ENCODE results near the gene KREMEN1. TPM values are rescaled to one million over a fixed set of nuclear protein-coding genes. Genes with fewer than 3 reads are reported as not detected.

The KREMEN1 gene
- total and polyA plus RNA-seq, 9 of the 15 experiments (the other 6 are each of a cell fraction or from before 2014, with no cell fraction given), result 0.69 to 11.5 (median 4.3) TPM

- BruUV-seq (replicated peaks), result no TSS peak
These were observed 142.4 kb downstream of the KREMEN1 start for GRCh38 chr22:29215012-29215860.

More at GRCh38 chr22:29215012-29215860, 142.4 kb downstream of the KREMEN1 start:
- TF ChIP-seq ZNF280B (CRISPR knock-in tag; IDR thresholded peaks at IDR 0.05), result no peak
- TF ChIP-seq ZBTB17 (CRISPR knock-in tag; IDR thresholded peaks at IDR 0.05), result no peak
- TF ChIP-seq RBM39 (optimal IDR thresholded peaks at IDR 0.05; ENCODE audit: low read depth, low read length), result no peak
- TF ChIP-seq CBX8 (IDR thresholded peaks at IDR 0.05; ENCODE audit: borderline replicate concordance, extremely low read depth, low read depth, low read length, poor library complexity, severe bottlenecking), result no peak
- no peak for TF ChIP-seq NCOA6 (IDR thresholded peaks at IDR 0.05)
- TF ChIP-seq BHLHE40 (IDR thresholded peaks at IDR 0.05; ENCODE audit: low read length), result no peak
- no peak for TF ChIP-seq LARP7 (IDR thresholded peaks at IDR 0.05)
- TF ChIP-seq TCF15 (CRISPR knock-in tag; IDR thresholded peaks at IDR 0.05), result no peak
- no peak for TF ChIP-seq XRCC4 (IDR thresholded peaks at IDR 0.05; ENCODE audit: extremely low read depth, insufficient read depth, insufficient read length)
- TF ChIP-seq MECOM (CRISPR knock-in tag; IDR thresholded peaks at IDR 0.05), result no peak
- TF ChIP-seq ZNF41 (CRISPR knock-in tag; conservative IDR thresholded peaks at IDR 0.05), result no peak
- TF ChIP-seq MLLT1 (IDR thresholded peaks at IDR 0.05), result no peak
- no peak for TF ChIP-seq RBM25 (IDR thresholded peaks at IDR 0.05; ENCODE audit: low read depth, low read length, severe bottlenecking)
- TF ChIP-seq TCFL5 (CRISPR knock-in tag; conservative IDR thresholded peaks at IDR 0.05), result no peak
- no peak for TF ChIP-seq ELF4 (CRISPR knock-in tag; IDR thresholded peaks at IDR 0.05)
- TF ChIP-seq HLTF (IDR thresholded peaks at IDR 0.05), result no peak
- TF ChIP-seq KAT2B (IDR thresholded peaks at IDR 0.05; ENCODE audit: low read depth, low read length), result no peak
- TF ChIP-seq ARID1B (IDR thresholded peaks at IDR 0.05), result no peak
- in situ Hi-C loops (cut with MboI) (no loop called here), intact Hi-C loops (cut with micrococcal nuclease) (no loop called here)
- H3K9me3 ChIP-seq (replicated peaks; ENCODE audit: control insufficient read depth, insufficient read depth, low read depth, low read length), result no peaks in the 10 kb centered on the region
- no peak overlapping the region for H3K4me2 ChIP-seq (ENCODE audit: insufficient read depth, low read length)
- no peak for DNase-seq (ENCODE audit: extremely low read depth in 1 of 4, low spot score in 3 of 4)
- ChIA-PET POLR2A (interaction anchor here (0.5 to 1.2 kb wide), 4 partner anchors 10 to 130 kb away, joined by 3 to 6 read pairs (median 4); partner anchors contain the start of gene EMID1), CTCF (ENCODE audit: low intra/inter-chr PET ratio) (no interaction called here)
- no peak overlapping the region for H2AFZ ChIP-seq (ENCODE audit: low read depth, low read length)
- ATAC-seq, result no peak
- no peaks in the 10 kb centered on the region for H3K27me3 ChIP-seq (ENCODE audit: control insufficient read depth in 2 of 2, insufficient read depth in 2 of 2, low read length in 2 of 2)
- no peak overlapping the region for H3K9ac ChIP-seq (ENCODE audit: insufficient read depth in 1 of 2, low read depth in 2 of 2, low read length in 2 of 2)
- WGBS (ENCODE audit: insufficient coverage, low coverage, missing lambda C conversion rate), result 75% methylated on average over 4 of the region's 14 CpGs
- H4K20me1 ChIP-seq (replicated peaks; ENCODE audit: control insufficient read depth, insufficient read depth, low read length), result no peaks in the 10 kb centered on the region
- no peaks in the 10 kb centered on the region for H3K36me3 ChIP-seq (ENCODE audit: control insufficient read depth, insufficient read depth, low read length)
- peaks cover 0 to 7% of the 10 kb centered on the region in 2 experiments; a peak in 1 of 5 replicates for H3K4me1 ChIP-seq (replicated peaks in 1 of 2; ENCODE audit: control insufficient read depth in 2 of 2, insufficient read depth in 2 of 2, low read length in 2 of 2)
- H3K79me2 ChIP-seq (ENCODE audit: control insufficient read depth, insufficient read depth, low read length), result no peaks in the 10 kb centered on the region
- FAIRE-seq, result no peak
- H3K27ac ChIP-seq (ENCODE audit: extremely low read depth, low read depth, low read length), result no peak overlapping the region
- H3K4me3 ChIP-seq, result no peak overlapping the region
- no peaks in the 10 kb centered on the region for H3K9me1 ChIP-seq (ENCODE audit: control insufficient read depth, insufficient read depth, low read length)
